ENCODE results near the gene MESP2. TPM values are rescaled to one million over a fixed set of nuclear protein-coding genes. Genes with fewer than 3 reads are reported as not detected.

The MESP2 gene
- total and polyA plus RNA-seq, 9 of the 15 experiments (the other 6 are each of a cell fraction or from before 2014, with no cell fraction given) = 0.08 to 0.82 (median 0.37) TPM

GRCh38 chr15:89826671-89827655 is 50.8 kb downstream of the MESP2 start:
- BruUV-seq (replicated peaks) = no TSS peak
- peak overlapping the region in 1 of 2 experiments; percentile 54; a peak in 2 of 4 replicates for H3K9ac ChIP-seq (ENCODE audit: insufficient read depth in 1 of 2, low read depth in 2 of 2, low read length in 2 of 2)
- H3K27ac ChIP-seq (ENCODE audit: extremely low read depth, low read depth, low read length) = no peak overlapping the region
- no peak overlapping the region for H2AFZ ChIP-seq (ENCODE audit: low read depth, low read length)
- 0 out of 3 replicates have a peak, but pooled peaks cover 4% of the 10 kb centered on the region for H3K36me3 ChIP-seq (ENCODE audit: control insufficient read depth, insufficient read depth, low read length)
- H3K9me3 ChIP-seq (replicated peaks; ENCODE audit: control insufficient read depth, insufficient read depth, low read depth, low read length) = no peaks in the 10 kb centered on the region
- in situ Hi-C loops (cut with MboI) (no loop called here), intact Hi-C loops (cut with micrococcal nuclease) (no loop called here)
- ChIA-PET CTCF (ENCODE audit: low intra/inter-chr PET ratio) (no interaction called here), POLR2A (interaction anchor here (0.6 kb wide), 1 partner anchor 47 kb away, joined by 3 read pairs; no protein-coding TSS in a partner anchor)
- no peaks in the 10 kb centered on the region for H4K20me1 ChIP-seq (replicated peaks; ENCODE audit: control insufficient read depth, insufficient read depth, low read length)
- H3K4me1 ChIP-seq (replicated peaks in 1 of 2; ENCODE audit: control insufficient read depth in 2 of 2, insufficient read depth in 2 of 2, low read length in 2 of 2) = peaks cover 5 to 15% of the 10 kb centered on the region in 2 experiments; a peak in 4 of 5 replicates
- H3K4me2 ChIP-seq (ENCODE audit: insufficient read depth, low read length) = no peak overlapping the region
- WGBS (ENCODE audit: insufficient coverage, low coverage, missing lambda C conversion rate) = 49% methylated on average over 13 of the region's 13 CpGs
- ATAC-seq (no peak), DNase-seq (ENCODE audit: extremely low read depth in 1 of 4, low spot score in 3 of 4) (no peak), FAIRE-seq (no peak)
- H3K4me3 ChIP-seq = no peak overlapping the region
- H3K79me2 ChIP-seq (ENCODE audit: control insufficient read depth, insufficient read depth, low read length) = no peaks in the 10 kb centered on the region
- TF ChIP-seq MXI1 (IDR thresholded peaks at IDR 0.05; ENCODE audit: low read depth, low read length) (no peak), ELK1 (CRISPR knock-in tag; IDR thresholded peaks at IDR 0.05) (no peak), FOXK2 (conservative IDR thresholded peaks at IDR 0.05 in 1 of 2, IDR thresholded peaks at IDR 0.05 in 1 of 2; ENCODE audit: low read depth in 2 of 2) (no peak), FOXM1 (IDR thresholded peaks at IDR 0.05; ENCODE audit: low read depth) (no peak), FOXM1 (CRISPR knock-in tag; IDR thresholded peaks at IDR 0.05; ENCODE audit: low read depth) (no peak), ZKSCAN1 (IDR thresholded peaks at IDR 0.05; ENCODE audit: low read depth, low read length) (no peak), ZNF212 (CRISPR knock-in tag; IDR thresholded peaks at IDR 0.05) (no peak), HNRNPUL1 (IDR thresholded peaks at IDR 0.05; ENCODE audit: low read length) (no peak), ESRRA (IDR thresholded peaks at IDR 0.05; ENCODE audit: borderline replicate concordance, low read depth) (no peak), ATF4 (CRISPR knock-in tag; IDR thresholded peaks at IDR 0.05) (no peak), PHB (CRISPR knock-in tag; IDR thresholded peaks at IDR 0.05) (no peak), SMAD1 (IDR thresholded peaks at IDR 0.05; ENCODE audit: low read depth, low read length, partially characterized antibody) (no peak), GMEB1 (CRISPR knock-in tag; IDR thresholded peaks at IDR 0.05) (no peak)
- H3K27me3 ChIP-seq (ENCODE audit: control insufficient read depth in 2 of 2, insufficient read depth in 2 of 2, low read length in 2 of 2) = no peaks in the 10 kb centered on the region
- H3K9me1 ChIP-seq (ENCODE audit: control insufficient read depth, insufficient read depth, low read length) = no peaks in the 10 kb centered on the region
